ENCODE data around the gene B3GNT5. TPM values are rescaled to one million over a fixed set of nuclear protein-coding genes. Genes with fewer than 3 reads are reported as not detected.

The B3GNT5 gene
- total and polyA plus RNA-seq, 9 of the 15 experiments (the other 6 are each of a cell fraction or from before 2014, with no cell fraction given): 8.8 to 23.8 (median 14.4) TPM

DNA sequence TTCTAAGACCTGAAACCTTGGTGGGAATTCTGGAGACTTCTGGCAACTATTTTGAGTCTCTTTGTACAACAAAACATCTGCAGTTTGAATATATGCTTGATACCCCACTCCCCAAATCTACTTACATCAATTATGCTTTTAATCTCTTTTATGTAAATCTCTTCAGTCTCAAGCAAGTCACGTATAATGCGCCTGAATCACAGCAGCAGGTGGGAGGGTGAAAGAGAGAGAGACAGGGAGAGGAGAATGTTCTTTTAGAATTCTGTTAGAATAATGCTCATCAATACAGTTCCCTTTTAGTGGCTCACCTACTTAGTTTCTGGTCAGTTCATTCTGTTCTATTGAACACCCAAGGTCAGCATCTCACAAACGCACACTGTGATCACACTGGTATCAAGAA is 22.2 kb upstream of the B3GNT5 start:
- BruUV-seq (replicated peaks): no TSS peak
- in situ Hi-C loops (cut with MboI): no loop called here
- no peak for FAIRE-seq

DNA sequence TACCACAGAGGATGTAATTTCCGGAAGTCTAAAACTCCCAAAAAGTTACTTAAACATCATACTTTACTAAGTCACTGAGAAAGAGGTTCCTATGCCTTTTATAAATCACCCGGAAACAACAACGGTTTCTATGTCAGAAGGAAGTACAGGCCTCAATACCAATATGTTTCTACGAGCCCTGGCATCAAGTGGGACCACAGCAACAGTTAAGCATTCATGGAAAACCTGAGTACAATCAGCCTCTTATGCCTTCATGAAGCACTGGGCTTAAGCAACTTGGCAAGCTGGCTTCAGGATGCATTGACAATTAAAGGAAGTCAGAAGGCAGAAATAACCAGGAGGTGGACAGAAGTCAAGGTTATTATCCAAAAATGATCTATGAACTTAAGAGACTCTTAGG is 19.1 kb upstream of the B3GNT5 start:
- POLR2A ChIA-PET: no interaction called here
- ATAC-seq (no peak), FAIRE-seq (peak; percentile 42), DNase-seq (ENCODE audit: extremely low read depth in 1 of 4, low spot score in 3 of 4) (no peak)
- Histone ChIP-seq H3K4me3 (no peak overlapping the region), H2AFZ (ENCODE audit: low read depth, low read length) (no peak overlapping the region), H3K4me2 (ENCODE audit: insufficient read depth, low read length) (no peak overlapping the region), H3K4me1 (replicated peaks in 1 of 2; ENCODE audit: control insufficient read depth in 2 of 2, insufficient read depth in 2 of 2, low read length in 2 of 2) (no peaks in the 10 kb centered on the region), H3K9me1 (ENCODE audit: control insufficient read depth, insufficient read depth, low read length) (no peaks in the 10 kb centered on the region), H3K9me3 (replicated peaks; ENCODE audit: control insufficient read depth, insufficient read depth, low read depth, low read length) (no peaks in the 10 kb centered on the region), H3K27ac (ENCODE audit: extremely low read depth, low read depth, low read length) (no peak overlapping the region), H3K9ac (ENCODE audit: insufficient read depth in 1 of 2, low read depth in 2 of 2, low read length in 2 of 2) (no peak overlapping the region), H3K79me2 (ENCODE audit: control insufficient read depth, insufficient read depth, low read length) (no peaks in the 10 kb centered on the region), H4K20me1 (replicated peaks; ENCODE audit: control insufficient read depth, insufficient read depth, low read length) (no peaks in the 10 kb centered on the region), H3K36me3 (ENCODE audit: control insufficient read depth, insufficient read depth, low read length) (no peaks in the 10 kb centered on the region), H3K27me3 (ENCODE audit: control insufficient read depth in 2 of 2, insufficient read depth in 2 of 2, low read length in 2 of 2) (no peaks in the 10 kb centered on the region)
- in situ Hi-C loops (cut with MboI) (no loop called here), intact Hi-C loops (cut with micrococcal nuclease) (no loop called here)
- BruUV-seq (replicated peaks): no TSS peak
- no peak for TF ChIP-seq SRSF7 (optimal IDR thresholded peaks at IDR 0.05; ENCODE audit: low read depth, low read length)
- no peak for TF ChIP-seq COPS2 (conservative IDR thresholded peaks at IDR 0.05)
- CTCF ChIA-PET (ENCODE audit: low intra/inter-chr PET ratio): no interaction called here
- 43% methylated on average over 4 of the region's 4 CpGs for WGBS (ENCODE audit: insufficient coverage, low coverage, missing lambda C conversion rate)

More for the DNA sequence above, 22.2 kb upstream of the B3GNT5 start:
- Histone ChIP-seq H3K79me2 (ENCODE audit: control insufficient read depth, insufficient read depth, low read length) (no peaks in the 10 kb centered on the region), H2AFZ (ENCODE audit: low read depth, low read length) (no peak overlapping the region), H4K20me1 (replicated peaks; ENCODE audit: control insufficient read depth, insufficient read depth, low read length) (no peaks in the 10 kb centered on the region), H3K27me3 (ENCODE audit: control insufficient read depth in 2 of 2, insufficient read depth in 2 of 2, low read length in 2 of 2) (no peaks in the 10 kb centered on the region), H3K9me3 (replicated peaks; ENCODE audit: control insufficient read depth, insufficient read depth, low read depth, low read length) (no peaks in the 10 kb centered on the region), H3K4me3 (no peak overlapping the region), H3K36me3 (ENCODE audit: control insufficient read depth, insufficient read depth, low read length) (no peaks in the 10 kb centered on the region), H3K4me1 (replicated peaks in 1 of 2; ENCODE audit: control insufficient read depth in 2 of 2, insufficient read depth in 2 of 2, low read length in 2 of 2) (peaks cover 0 to 8% of the 10 kb centered on the region in 2 experiments; a peak in 2 of 5 replicates), H3K27ac (ENCODE audit: extremely low read depth, low read depth, low read length) (no peak overlapping the region), H3K9ac (ENCODE audit: insufficient read depth in 1 of 2, low read depth in 2 of 2, low read length in 2 of 2) (no peak overlapping the region), H3K9me1 (ENCODE audit: control insufficient read depth, insufficient read depth, low read length) (no peaks in the 10 kb centered on the region), H3K4me2 (ENCODE audit: insufficient read depth, low read length) (no peak overlapping the region)
- intact Hi-C loops (cut with micrococcal nuclease): no loop called here
- DNase-seq (ENCODE audit: extremely low read depth in 1 of 4, low spot score in 3 of 4): no peak
- CTCF ChIA-PET (ENCODE audit: low intra/inter-chr PET ratio): no interaction called here
- TF ChIP-seq OTX1 (CRISPR knock-in tag; IDR thresholded peaks at IDR 0.05) (no peak), SP1 (CRISPR knock-in tag; IDR thresholded peaks at IDR 0.05) (no peak), HDAC8 (tag; IDR thresholded peaks at IDR 0.05) (no peak), HDAC2 (IDR thresholded peaks at IDR 0.05) (no peak), HMG20A (CRISPR knock-in tag; conservative IDR thresholded peaks at IDR 0.05) (no peak), SREBF2 (CRISPR knock-in tag; IDR thresholded peaks at IDR 0.05) (no peak)
- TF ChIP-seq, protein P1, sequence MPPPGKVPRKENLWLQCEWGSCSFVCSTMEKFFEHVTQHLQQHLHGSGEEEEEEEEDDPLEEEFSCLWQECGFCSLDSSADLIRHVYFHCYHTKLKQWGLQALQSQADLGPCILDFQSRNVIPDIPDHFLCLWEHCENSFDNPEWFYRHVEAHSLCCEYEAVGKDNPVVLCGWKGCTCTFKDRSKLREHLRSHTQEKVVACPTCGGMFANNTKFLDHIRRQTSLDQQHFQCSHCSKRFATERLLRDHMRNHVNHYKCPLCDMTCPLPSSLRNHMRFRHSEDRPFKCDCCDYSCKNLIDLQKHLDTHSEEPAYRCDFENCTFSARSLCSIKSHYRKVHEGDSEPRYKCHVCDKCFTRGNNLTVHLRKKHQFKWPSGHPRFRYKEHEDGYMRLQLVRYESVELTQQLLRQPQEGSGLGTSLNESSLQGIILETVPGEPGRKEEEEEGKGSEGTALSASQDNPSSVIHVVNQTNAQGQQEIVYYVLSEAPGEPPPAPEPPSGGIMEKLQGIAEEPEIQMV (tag; conservative IDR thresholded peaks at IDR 0.05; ENCODE audit: low read depth): no peak
- POLR2A ChIA-PET: no interaction called here
- ATAC-seq: no peak
- WGBS (ENCODE audit: insufficient coverage, low coverage, missing lambda C conversion rate): 62% methylated on average over 3 of the region's 3 CpGs
